Bronchial epithelial cell (primary cell): ENCODE results near the gene NUMBL. TPM values are rescaled to one million over a fixed set of nuclear protein-coding genes. Genes with fewer than 3 reads are reported as not detected.
A peak's percentile ranks its signal among the peaks of the same experiment; 100 is the strongest.

Source experiments
- DNase-seq: peaks from one replicate; pipeline ENCODE4 v3.0.0-alpha.2; 2010; ENCODE audit warnings: low read depth
- FAIRE-seq: peaks from 2 replicates; lab custom pipeline; 2011; peaks lifted over from hg19 to GRCh38; lab: Jason Lieb, UNC
- H3K27me3 ChIP-seq: 2 replicates; pipeline ENCODE4 v1.5.1; 2011; ENCODE audit warnings: low read length; ENCODE audit not compliant: control insufficient read depth, insufficient read depth
- H3K36me3 ChIP-seq: 2 replicates; pipeline ENCODE4 v1.5.1; 2011; ENCODE audit warnings: low read length; ENCODE audit not compliant: control insufficient read depth, insufficient read depth
- H3K4me3 ChIP-seq: 2 replicates; pipeline ENCODE4 v1.5.1; 2011; ENCODE audit warnings: mild to moderate bottlenecking, low read depth, low read length, control low read depth
- total RNA-seq: library from RNA; depleted of rRNA; stranded (reverse); fragments of >200 nt; gene quantifications from 2 replicates; pipeline ENCODE4 v1.2.1, GENCODE V29; 2014
- TF ChIP-seq, protein P1 (sequence below): IDR thresholded peaks from 2 replicates; pipeline ENCODE4 v1.5.1; 2011; ENCODE audit warnings: mild to moderate bottlenecking, moderate library complexity, low read length, control low read depth, inconsistent platforms; ENCODE audit not compliant: insufficient read depth, severe bottlenecking

The NUMBL gene
- total RNA-seq, 1 donor from 2014 or later: 8.4 TPM

DNA sequence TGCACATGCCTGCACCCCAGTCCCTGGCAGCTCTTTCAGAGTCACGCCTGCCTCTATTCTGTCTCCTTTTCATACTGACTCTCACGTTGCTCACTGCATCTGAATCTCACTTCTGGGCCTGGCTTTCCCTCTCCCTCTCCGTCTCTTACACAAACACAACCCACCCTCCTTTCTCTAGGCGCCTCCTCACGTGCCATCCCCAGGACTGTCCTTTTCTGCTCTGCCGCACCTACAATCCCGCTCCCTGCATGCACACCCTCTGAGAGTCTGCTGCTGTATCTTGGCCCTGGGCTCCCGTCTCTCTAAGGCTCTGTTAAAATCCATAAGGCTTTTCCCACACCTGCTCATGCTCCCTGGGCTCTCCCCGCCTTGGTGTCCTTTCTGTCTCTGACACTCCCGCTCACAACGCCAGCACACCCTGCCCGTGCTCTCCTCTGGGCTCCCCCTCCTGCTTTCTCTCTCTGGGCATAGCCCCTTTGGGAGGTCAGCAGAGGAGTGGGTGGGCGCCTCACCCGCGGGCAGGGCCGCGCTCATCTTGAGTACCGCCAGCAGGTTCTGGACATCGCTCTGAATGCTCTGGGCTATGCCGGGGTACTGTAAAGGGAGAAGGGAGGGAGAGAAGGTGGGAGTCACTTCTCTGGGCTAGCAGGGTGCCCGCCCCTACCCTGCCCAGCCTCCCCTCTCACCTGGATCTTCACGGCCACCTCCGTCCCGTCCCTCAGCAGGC is 12.7 kb upstream of the NUMBL start:
- TF ChIP-seq, protein P1, sequence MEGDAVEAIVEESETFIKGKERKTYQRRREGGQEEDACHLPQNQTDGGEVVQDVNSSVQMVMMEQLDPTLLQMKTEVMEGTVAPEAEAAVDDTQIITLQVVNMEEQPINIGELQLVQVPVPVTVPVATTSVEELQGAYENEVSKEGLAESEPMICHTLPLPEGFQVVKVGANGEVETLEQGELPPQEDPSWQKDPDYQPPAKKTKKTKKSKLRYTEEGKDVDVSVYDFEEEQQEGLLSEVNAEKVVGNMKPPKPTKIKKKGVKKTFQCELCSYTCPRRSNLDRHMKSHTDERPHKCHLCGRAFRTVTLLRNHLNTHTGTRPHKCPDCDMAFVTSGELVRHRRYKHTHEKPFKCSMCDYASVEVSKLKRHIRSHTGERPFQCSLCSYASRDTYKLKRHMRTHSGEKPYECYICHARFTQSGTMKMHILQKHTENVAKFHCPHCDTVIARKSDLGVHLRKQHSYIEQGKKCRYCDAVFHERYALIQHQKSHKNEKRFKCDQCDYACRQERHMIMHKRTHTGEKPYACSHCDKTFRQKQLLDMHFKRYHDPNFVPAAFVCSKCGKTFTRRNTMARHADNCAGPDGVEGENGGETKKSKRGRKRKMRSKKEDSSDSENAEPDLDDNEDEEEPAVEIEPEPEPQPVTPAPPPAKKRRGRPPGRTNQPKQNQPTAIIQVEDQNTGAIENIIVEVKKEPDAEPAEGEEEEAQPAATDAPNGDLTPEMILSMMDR: no peak
- Histone ChIP-seq H3K27me3 (no peaks in the 10 kb centered on the region), H3K36me3 (peaks cover 25% of the 10 kb centered on the region), H3K4me3 (no peak overlapping the region)
- no peak for DNase-seq
- FAIRE-seq: no peak

DNA sequence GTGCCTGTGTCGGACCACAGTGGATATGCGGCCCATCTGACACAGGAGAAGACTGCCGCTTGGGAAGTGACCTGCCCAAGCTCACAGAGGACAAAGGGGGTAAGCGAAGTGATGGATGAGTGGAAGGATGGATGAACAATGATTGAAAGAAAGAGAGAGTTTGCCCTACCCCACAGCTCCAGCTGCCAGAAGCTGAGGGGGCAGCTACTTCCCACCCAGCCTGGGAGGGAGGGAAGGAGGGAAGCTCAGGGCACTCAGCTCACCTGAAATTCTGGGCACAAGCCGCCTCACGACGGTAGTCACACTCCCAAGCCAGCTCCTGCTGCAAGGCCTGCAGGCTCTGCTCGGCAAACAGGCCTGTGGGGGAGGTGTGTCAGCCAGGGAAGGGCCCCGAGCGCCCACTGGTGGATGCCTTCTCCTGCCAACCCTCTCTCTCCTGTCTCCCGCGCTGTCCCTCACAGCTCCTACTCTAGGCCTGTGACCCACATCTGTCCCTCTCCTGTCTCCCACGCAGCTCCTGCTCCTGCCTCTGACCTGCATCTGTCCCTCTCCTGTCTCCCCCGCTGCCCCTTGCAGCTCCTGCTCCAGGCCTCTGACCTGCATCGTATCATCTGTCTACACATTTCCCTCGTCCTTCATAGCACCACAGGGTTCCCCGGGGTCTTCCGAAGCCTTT is 12.0 kb upstream of the NUMBL start:
- FAIRE-seq (no peak), DNase-seq (peak; percentile 31)
- no peak overlapping the region for H3K4me3 ChIP-seq
- no peaks in the 10 kb centered on the region for H3K27me3 ChIP-seq
- peaks cover 25% of the 10 kb centered on the region for H3K36me3 ChIP-seq
- TF ChIP-seq, protein P1: peak; percentile 91

DNA sequence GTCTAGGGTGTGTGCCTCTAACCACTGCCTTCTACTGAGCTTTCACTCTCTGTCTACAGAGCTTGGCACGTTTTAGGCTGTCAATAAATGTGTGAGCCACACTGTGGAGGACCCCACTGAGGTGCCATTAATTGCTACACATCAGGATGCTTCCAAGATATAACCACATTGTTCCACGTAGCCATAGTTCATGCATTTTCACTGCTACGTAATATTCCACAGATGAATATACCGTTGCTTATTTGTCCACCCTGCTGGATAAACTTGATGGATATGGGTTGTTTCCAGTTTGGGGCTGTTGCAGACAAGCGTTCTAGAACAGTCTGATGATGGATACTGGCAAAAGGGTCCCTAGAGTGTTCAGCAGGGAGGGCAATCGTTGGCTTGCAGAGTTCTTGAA is 11.3 kb upstream of the NUMBL start:
- H3K4me3 ChIP-seq: no peak overlapping the region
- no peak for FAIRE-seq
- no peaks in the 10 kb centered on the region for H3K27me3 ChIP-seq
- peaks cover 25% of the 10 kb centered on the region for H3K36me3 ChIP-seq
- DNase-seq: no peak
- TF ChIP-seq, protein P1: no peak

DNA sequence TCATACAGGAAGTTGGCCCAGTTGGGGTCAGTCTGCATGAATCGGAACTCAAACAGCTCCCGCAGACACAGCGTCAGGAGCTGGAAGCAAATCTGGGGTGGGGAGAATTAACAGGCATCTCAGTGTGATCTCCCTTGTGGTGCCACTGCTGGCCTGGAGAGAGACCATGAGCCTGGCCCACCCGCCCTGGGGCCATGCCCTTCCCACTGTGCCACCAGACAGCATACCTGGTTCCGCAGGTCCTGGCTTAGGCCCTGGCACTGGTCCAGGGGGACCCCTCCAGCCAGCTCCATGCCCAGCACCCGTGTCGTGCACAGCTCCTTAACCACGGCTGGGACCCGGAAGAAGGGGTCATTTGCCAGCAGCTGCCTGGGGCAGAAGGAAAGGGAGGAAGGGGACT is 9.6 kb upstream of the NUMBL start:
- no peak for DNase-seq
- FAIRE-seq: no peak
- TF ChIP-seq, protein P1: no peak
- no peaks in the 10 kb centered on the region for H3K27me3 ChIP-seq
- H3K4me3 ChIP-seq: no peak overlapping the region
- H3K36me3 ChIP-seq: peaks cover 28% of the 10 kb centered on the region

DNA sequence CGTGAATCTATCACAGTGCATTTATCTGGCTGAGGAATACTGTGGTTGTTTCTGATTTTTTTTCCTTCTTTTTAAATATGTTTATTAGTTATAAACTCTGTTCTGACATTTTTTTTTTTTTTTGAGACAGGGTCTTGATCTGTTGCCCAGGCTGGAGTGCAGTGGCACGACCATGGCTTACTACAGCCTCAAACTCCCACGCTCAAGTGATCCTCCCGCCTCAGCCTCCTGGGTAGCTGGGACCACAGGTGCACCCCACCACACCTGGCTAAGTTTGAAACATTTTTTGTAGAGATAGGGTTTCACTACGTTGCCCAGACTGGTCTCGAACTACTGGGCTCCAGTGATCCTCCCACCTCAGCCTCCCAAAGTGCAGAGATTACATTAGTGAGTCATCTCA is 6.6 kb upstream of the NUMBL start:
- FAIRE-seq: no peak
- H3K36me3 ChIP-seq: peaks cover 24% of the 10 kb centered on the region

More for the DNA sequence above, 6.6 kb upstream of the NUMBL start:
- no peak for DNase-seq
- TF ChIP-seq, protein P1: no peak
- no peaks in the 10 kb centered on the region for H3K27me3 ChIP-seq
- H3K4me3 ChIP-seq: no peak overlapping the region
